Measurements from ENCODE around the gene KIRREL1. TPM values are rescaled to one million over a fixed set of nuclear protein-coding genes. Genes with fewer than 3 reads are reported as not detected.

Gene KIRREL1
- total RNA-seq, 1 donor from 2014 or later: 122 TPM

- DNase-seq (ENCODE audit: extremely low spot score, unreplicated experiment): no peak
- Mint-ChIP-seq H3K4me1 (ENCODE audit: unreplicated experiment) (no peaks in the 10 kb centered on the region), H3K27me3 (ENCODE audit: unreplicated experiment) (peaks cover 71% of the 10 kb centered on the region)
Measured at GRCh38 chr1:157952601-157953000, 40.8 kb upstream of the KIRREL1 start.

GRCh38 chr1:157955221-157955620, 38.2 kb upstream of the KIRREL1 start:
- TF ChIP-seq CTCF (IDR thresholded peaks at IDR 0.05): no peak
- no peaks in the 10 kb centered on the region for H3K36me3 Mint-ChIP-seq (ENCODE audit: unreplicated experiment)
- no peaks in the 10 kb centered on the region for H3K9me3 Mint-ChIP-seq (ENCODE audit: unreplicated experiment)
- H3K4me1 Mint-ChIP-seq (ENCODE audit: unreplicated experiment): no peaks in the 10 kb centered on the region
- H3K27ac Mint-ChIP-seq (ENCODE audit: unreplicated experiment): no peak overlapping the region
- H3K27me3 Mint-ChIP-seq (ENCODE audit: unreplicated experiment): peaks cover 82% of the 10 kb centered on the region
- H3K4me3 Mint-ChIP-seq (ENCODE audit: unreplicated experiment): no peak overlapping the region
- no peak for DNase-seq (ENCODE audit: extremely low spot score, unreplicated experiment)

More at GRCh38 chr1:157952601-157953000, 40.8 kb upstream of the KIRREL1 start:
- Mint-ChIP-seq H3K4me3 (ENCODE audit: unreplicated experiment) (no peak overlapping the region), H3K36me3 (ENCODE audit: unreplicated experiment) (no peaks in the 10 kb centered on the region), H3K9me3 (ENCODE audit: unreplicated experiment) (no peaks in the 10 kb centered on the region), H3K27ac (ENCODE audit: unreplicated experiment) (no peak overlapping the region)
- no peak for TF ChIP-seq CTCF (IDR thresholded peaks at IDR 0.05)

- no peak for DNase-seq (ENCODE audit: extremely low spot score, unreplicated experiment)
- no peak for TF ChIP-seq CTCF (IDR thresholded peaks at IDR 0.05)
- Mint-ChIP-seq H3K36me3 (ENCODE audit: unreplicated experiment) (no peaks in the 10 kb centered on the region), H3K27me3 (ENCODE audit: unreplicated experiment) (peaks cover 83% of the 10 kb centered on the region), H3K4me3 (ENCODE audit: unreplicated experiment) (no peak overlapping the region), H3K27ac (ENCODE audit: unreplicated experiment) (no peak overlapping the region), H3K9me3 (ENCODE audit: unreplicated experiment) (no peaks in the 10 kb centered on the region), H3K4me1 (ENCODE audit: unreplicated experiment) (no peaks in the 10 kb centered on the region)
Measured at GRCh38 chr1:157955857-157956256, 37.6 kb upstream of the KIRREL1 start.

- no peak for TF ChIP-seq CTCF (IDR thresholded peaks at IDR 0.05)
- no peak for DNase-seq (ENCODE audit: extremely low spot score, unreplicated experiment)
- H3K27me3 Mint-ChIP-seq (ENCODE audit: unreplicated experiment): peaks cover 82% of the 10 kb centered on the region
- no peaks in the 10 kb centered on the region for H3K4me1 Mint-ChIP-seq (ENCODE audit: unreplicated experiment)
- no peak overlapping the region for H3K27ac Mint-ChIP-seq (ENCODE audit: unreplicated experiment)
- no peaks in the 10 kb centered on the region for H3K36me3 Mint-ChIP-seq (ENCODE audit: unreplicated experiment)
- no peak overlapping the region for H3K4me3 Mint-ChIP-seq (ENCODE audit: unreplicated experiment)
- H3K9me3 Mint-ChIP-seq (ENCODE audit: unreplicated experiment): no peaks in the 10 kb centered on the region
Measured at GRCh38 chr1:157956732-157957131, 36.7 kb upstream of the KIRREL1 start.

GRCh38 chr1:157958263-157958662, 35.2 kb upstream of the KIRREL1 start:
- TF ChIP-seq CTCF (IDR thresholded peaks at IDR 0.05): no peak
- Mint-ChIP-seq H3K27ac (ENCODE audit: unreplicated experiment) (no peak overlapping the region), H3K27me3 (ENCODE audit: unreplicated experiment) (peaks cover 77% of the 10 kb centered on the region), H3K4me3 (ENCODE audit: unreplicated experiment) (no peak overlapping the region), H3K9me3 (ENCODE audit: unreplicated experiment) (no peaks in the 10 kb centered on the region), H3K36me3 (ENCODE audit: unreplicated experiment) (no peaks in the 10 kb centered on the region), H3K4me1 (ENCODE audit: unreplicated experiment) (no peaks in the 10 kb centered on the region)
- no peak for DNase-seq (ENCODE audit: extremely low spot score, unreplicated experiment)

Data from osteocyte (in vitro differentiated cells).